Neural progenitor cell (in vitro differentiated cells): Measurements from ENCODE around the gene C2orf76.

ENCODE experiments used
- CTCF ChIP-seq: fragments of 200-600 bp; sonication (generic); IDR thresholded peaks from 2 replicates; pipeline ENCODE4 v1.5.1; 2017; ENCODE audit warnings: antibody characterized with exemption, mild to moderate bottlenecking
- EZH2 ChIP-seq: fragments of 200-600 bp; sonication (generic); IDR thresholded peaks from 2 replicates; pipeline ENCODE4 v1.6.1; 2017; ENCODE audit warnings: antibody characterized with exemption, mild to moderate bottlenecking, moderate library complexity

- TF ChIP-seq CTCF, result no peak
- no peak for TF ChIP-seq EZH2
Measured at GRCh38 chr2:119402645-119403560, 36.3 kb upstream of the C2orf76 start.
